SK-N-SH (cell line): Measurements from ENCODE around the gene KRT2. TPM values are rescaled to one million over a fixed set of nuclear protein-coding genes. Genes with fewer than 3 reads are reported as not detected.

Experiments used
- CTCF ChIA-PET: fragments of 300-600, 350-600 bp; formaldehyde crosslinking; extraction: SDS; loops from one replicate; lab custom pipeline; 2021; lab: Yijun Ruan, JAX
- POLR2A ChIA-PET: fragments of 350-600 bp; sonication (Branson Sonifier 250); formaldehyde crosslinking; extraction: SDS; loops from one replicate; lab custom pipeline; 2020; ENCODE audit warnings: antibody characterized with exemption, inconsistent platforms; lab: Yijun Ruan, JAX
- DNase-seq: peaks from one replicate; pipeline ENCODE4 v3.0.0; 2012
- H2AFZ ChIP-seq: fragments of 200-600 bp; sonication (generic); 2 replicates; pipeline ENCODE4 v1.8.1; 2016; ENCODE audit warnings: antibody characterized with exemption, mild to moderate bottlenecking, low read depth
- H3F3A ChIP-seq: fragments of 200-600 bp; sonication (generic); replicated peaks from 2 replicates; pipeline ENCODE3; 2016; ENCODE audit warnings: antibody characterized with exemption, mild to moderate bottlenecking; ENCODE audit not compliant: insufficient read depth
- H3K27ac ChIP-seq, 2 experiments: fragments of 200-500 bp in 1 of 2; fragments of 200-600 bp in 1 of 2; sonication (Bioruptor generic) in 1 of 2; sonication (generic), shearing (Covaris generic) in 1 of 2; 2 replicates each; pipeline versions ENCODE4 v1.5.1 to v1.6.1; 2014 to 2016; ENCODE audit warnings: low read depth in 2 of 2, inconsistent platforms in 1 of 2, low read length in 1 of 2, mild to moderate bottlenecking in 1 of 2, mixed read lengths in 1 of 2
- H3K27me3 ChIP-seq: fragments of 200-600 bp; sonication (generic), shearing (Covaris generic); 2 replicates; pipeline ENCODE4 v1.6.1; 2016; ENCODE audit warnings: mixed run types; ENCODE audit not compliant: insufficient read depth
- H3K36me3 ChIP-seq, 2 experiments: fragments of 200-500 bp in 1 of 2; fragments of 200-600 bp in 1 of 2; sonication (Bioruptor generic) in 1 of 2; sonication (generic) in 1 of 2; replicated peaks in 1 of 2; 2 replicates each; pipeline versions ENCODE3 to v1.5.1; 2014 to 2016; ENCODE audit warnings: low read length in 1 of 2, mild to moderate bottlenecking in 1 of 2; ENCODE audit not compliant: insufficient read depth in 2 of 2, control insufficient read depth in 1 of 2
- H3K4me1 ChIP-seq, 2 experiments: fragments of 200-500 bp in 1 of 2; fragments of 200-600 bp in 1 of 2; sonication (Bioruptor generic) in 1 of 2; sonication (generic), shearing (Covaris generic) in 1 of 2; 2 replicates each; pipeline versions ENCODE4 v1.5.1 to v1.6.1; 2014 to 2016; ENCODE audit warnings: low read depth in 1 of 2, low read length in 1 of 2, mixed run types in 1 of 2; ENCODE audit not compliant: insufficient read depth in 2 of 2, control insufficient read depth in 1 of 2
- H3K4me2 ChIP-seq: fragments of 200-600 bp; sonication (generic), shearing (Covaris generic); 2 replicates; pipeline ENCODE4 v1.6.1; 2017; ENCODE audit warnings: mixed run types
- H3K4me3 ChIP-seq, 2 experiments: fragments of 200-500 bp in 1 of 2; fragments of 200-600 bp in 1 of 2; sonication (Bioruptor generic) in 1 of 2; sonication (generic), shearing (Covaris generic) in 1 of 2; 2 replicates each; pipeline versions ENCODE4 v1.5.1 to v1.8.1; 2014 to 2016; ENCODE audit warnings: low read depth in 2 of 2, inconsistent platforms in 1 of 2, low read length in 1 of 2, mild to moderate bottlenecking in 1 of 2, mixed read lengths in 1 of 2, moderate library complexity in 1 of 2
- H3K79me2 ChIP-seq: fragments of 200-600 bp; sonication (generic); 2 replicates; pipeline ENCODE4 v1.8.1; 2017; ENCODE audit warnings: mild to moderate bottlenecking; ENCODE audit not compliant: insufficient read depth
- H3K9ac ChIP-seq: fragments of 200-600 bp; sonication (generic); 2 replicates; pipeline ENCODE4 v1.6.1; 2017; ENCODE audit warnings: mixed run types
- H3K9me2 ChIP-seq: fragments of 200-600 bp; sonication (generic); 2 replicates; pipeline ENCODE4 v1.6.1; 2017; ENCODE audit warnings: mixed run types
- H3K9me3 ChIP-seq: fragments of 200-600 bp; sonication (generic); 2 replicates; pipeline ENCODE4 v1.6.1; 2017; ENCODE audit warnings: mixed run types, mild to moderate bottlenecking, moderate library complexity
- H4K20me1 ChIP-seq: fragments of 200-600 bp; sonication (generic); 2 replicates; pipeline ENCODE4 v1.6.1; 2017; ENCODE audit warnings: mild to moderate bottlenecking, mixed run types; ENCODE audit not compliant: insufficient read depth
- CHD2 ChIP-seq: fragments of 150-350 bp; IDR thresholded peaks from 2 replicates; pipeline ENCODE4 v1.6.1; 2018; ENCODE audit warnings: low read length; ENCODE audit not compliant: partially characterized antibody
- ELF1 ChIP-seq: IDR thresholded peaks from 2 replicates; pipeline ENCODE4 v1.4.0; 2012
- EZH2phosphoT487 ChIP-seq: fragments of 200-600 bp; sonication (generic); IDR thresholded peaks from 2 replicates; pipeline ENCODE4 v1.6.1; 2017; ENCODE audit warnings: low read depth, mixed run types, mild to moderate bottlenecking, antibody characterized with exemption, moderate library complexity, borderline replicate concordance
- FOXJ3 ChIP-seq: sonication (generic); formaldehyde crosslinking; IDR thresholded peaks from 2 replicates; pipeline ENCODE4 v1.5.1; 2020; ENCODE audit warnings: mild to moderate bottlenecking, missing genetic modification reagents
- FOXM1 ChIP-seq: IDR thresholded peaks from 2 replicates; pipeline ENCODE4 v1.4.0; 2012; ENCODE audit warnings: low read depth, mild to moderate bottlenecking
- GATA2 ChIP-seq: sonication (generic); formaldehyde crosslinking; IDR thresholded peaks from 2 replicates; pipeline ENCODE4 v1.5.0; 2020; ENCODE audit warnings: mild to moderate bottlenecking, missing genetic modification reagents
- MEF2A ChIP-seq: IDR thresholded peaks from 2 replicates; pipeline ENCODE4 v1.4.0; 2012; ENCODE audit warnings: low read depth, borderline replicate concordance
- MXI1 ChIP-seq: IDR thresholded peaks from 2 replicates; pipeline ENCODE4 v1.6.1; 2012; ENCODE audit warnings: mild to moderate bottlenecking, low read depth, low read length, improper control_type of control experiment
- NFIC ChIP-seq: IDR thresholded peaks from 2 replicates; pipeline ENCODE4 v1.4.0; 2012; ENCODE audit warnings: borderline replicate concordance
- NRF1 ChIP-seq: IDR thresholded peaks from 2 replicates; pipeline ENCODE4 v1.6.1; 2012; ENCODE audit warnings: low read depth, mild to moderate bottlenecking, low read length
- RCOR1 ChIP-seq: fragments of 150-350 bp; IDR thresholded peaks from 2 replicates; pipeline ENCODE4 v1.6.1; 2017; ENCODE audit warnings: antibody characterized with exemption, low read length
- SMC3 ChIP-seq: IDR thresholded peaks from 2 replicates; pipeline ENCODE4 v1.6.1; 2012; ENCODE audit warnings: low read depth, low read length, improper control_type of control experiment
- TCF12 ChIP-seq: IDR thresholded peaks from 2 replicates; pipeline ENCODE4 v1.4.0; 2012
- USF1 ChIP-seq: IDR thresholded peaks from 2 replicates; pipeline ENCODE4 v1.4.0; 2012; ENCODE audit warnings: low read depth, borderline replicate concordance
- USF2 ChIP-seq: fragments of 150-350 bp; IDR thresholded peaks from 2 replicates; pipeline ENCODE4 v1.6.1; 2017; ENCODE audit warnings: antibody characterized with exemption, low read length, low read depth, borderline replicate concordance
- WGBS: methylation state at CpG from one replicate; pipeline ENCODE4 v1.1.6; 2017; ENCODE audit warnings: low lambda C conversion rate; 5-methylcytosine and 5-hydroxymethylcytosine counted together
- polyA plus RNA-seq, 3 experiments: library from polyadenylated mRNA; depleted of rRNA; stranded (reverse); fragments of >200 nt; gene quantifications; 2 replicates each; pipeline ENCODE4 v1.2.3, GENCODE V29; 2012
- TF ChIP-seq, protein P1 (sequence below): fragments of 150-350 bp; IDR thresholded peaks from 2 replicates; pipeline ENCODE4 v1.6.1; 2016; ENCODE audit warnings: mild to moderate bottlenecking, low read depth, low read length
- TF ChIP-seq, protein P2 (sequence below): IDR thresholded peaks from 2 replicates; pipeline ENCODE4 v1.4.0; 2012; ENCODE audit warnings: low read depth

KRT2 gene
- polyA plus RNA-seq, 1 of the 3 experiments (the other 2 are of a cell fraction) = not detected

- H3K4me1 ChIP-seq = no peaks in the 10 kb centered on the region
- H3K9me2 ChIP-seq = no peaks in the 10 kb centered on the region
- CTCF ChIA-PET = interaction anchor here (0.6 to 1.3 kb wide), 4 partner anchors 22 to 271 kb away, joined by 3 read pairs; no protein-coding TSS in a partner anchor
- H3F3A ChIP-seq = no peaks in the 10 kb centered on the region
- H3K4me2 ChIP-seq = no peak overlapping the region
- no peak for DNase-seq
- TF ChIP-seq CHD2 = no peak
- no peak for TF ChIP-seq FOXJ3 (CRISPR knock-in tag)
- no peak for TF ChIP-seq SMC3
- TF ChIP-seq, protein P1, sequence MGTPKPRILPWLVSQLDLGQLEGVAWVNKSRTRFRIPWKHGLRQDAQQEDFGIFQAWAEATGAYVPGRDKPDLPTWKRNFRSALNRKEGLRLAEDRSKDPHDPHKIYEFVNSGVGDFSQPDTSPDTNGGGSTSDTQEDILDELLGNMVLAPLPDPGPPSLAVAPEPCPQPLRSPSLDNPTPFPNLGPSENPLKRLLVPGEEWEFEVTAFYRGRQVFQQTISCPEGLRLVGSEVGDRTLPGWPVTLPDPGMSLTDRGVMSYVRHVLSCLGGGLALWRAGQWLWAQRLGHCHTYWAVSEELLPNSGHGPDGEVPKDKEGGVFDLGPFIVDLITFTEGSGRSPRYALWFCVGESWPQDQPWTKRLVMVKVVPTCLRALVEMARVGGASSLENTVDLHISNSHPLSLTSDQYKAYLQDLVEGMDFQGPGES = no peak
- no peak for TF ChIP-seq NRF1
- TF ChIP-seq, protein P2, sequence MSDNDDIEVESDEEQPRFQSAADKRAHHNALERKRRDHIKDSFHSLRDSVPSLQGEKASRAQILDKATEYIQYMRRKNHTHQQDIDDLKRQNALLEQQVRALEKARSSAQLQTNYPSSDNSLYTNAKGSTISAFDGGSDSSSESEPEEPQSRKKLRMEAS = no peak
- no peak for TF ChIP-seq FOXM1
- no peak for TF ChIP-seq ELF1
- H3K9ac ChIP-seq = no peak overlapping the region
- no peak overlapping the region for H2AFZ ChIP-seq
- POLR2A ChIA-PET = no interaction called here
- H4K20me1 ChIP-seq = no peaks in the 10 kb centered on the region
- H3K36me3 ChIP-seq = no peaks in the 10 kb centered on the region
- no peaks in the 10 kb centered on the region for H3K79me2 ChIP-seq
- no peaks in the 10 kb centered on the region for H3K9me3 ChIP-seq
- H3K27me3 ChIP-seq = peaks cover 58% of the 10 kb centered on the region; the same call in 1 of the 2 replicates
- 27% methylated on average over 5 of the region's 5 CpGs for WGBS
- no peak overlapping the region for H3K27ac ChIP-seq
- H3K4me3 ChIP-seq = no peak overlapping the region
These were observed 39.3 kb downstream of the KRT2 start for GRCh38 chr12:52612431-52613383.

DNA sequence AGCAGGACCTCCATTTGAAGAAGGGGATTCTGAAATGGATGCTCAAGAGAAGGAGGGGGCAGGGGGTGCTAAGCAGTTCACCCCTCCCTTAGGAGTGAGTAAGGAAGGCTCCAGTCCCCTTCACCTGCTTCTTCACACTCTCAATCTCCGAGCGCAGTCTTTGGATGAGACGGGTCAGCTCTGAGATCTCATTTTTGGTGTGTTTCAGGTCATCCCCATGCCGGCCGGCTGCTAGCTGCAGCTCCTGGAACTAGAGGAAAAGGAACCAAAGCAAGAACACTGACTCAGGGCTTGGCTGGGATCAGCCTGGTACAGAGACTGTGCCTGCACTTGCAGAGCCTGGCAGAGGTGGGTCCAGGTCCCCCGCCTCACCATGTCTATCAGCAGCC lies 40.9 kb downstream of the KRT2 start:
- peaks cover 42% of the 10 kb centered on the region; the same call in 1 of the 2 replicates for H3K27me3 ChIP-seq
- H3K9me2 ChIP-seq = no peaks in the 10 kb centered on the region
- no peak overlapping the region for H3K9ac ChIP-seq
- H4K20me1 ChIP-seq = no peaks in the 10 kb centered on the region
- CTCF ChIA-PET = interaction anchor here (1.3 to 1.6 kb wide), 3 partner anchors 28 to 268 kb away, joined by 3 to 4 read pairs (median 3); no protein-coding TSS in a partner anchor
- no peak overlapping the region for H2AFZ ChIP-seq
- no peaks in the 10 kb centered on the region for H3K9me3 ChIP-seq
- no peak for TF ChIP-seq USF2
- no peak for TF ChIP-seq MXI1
- no peak for TF ChIP-seq GATA2
- no peak for TF ChIP-seq USF1
- TF ChIP-seq RCOR1 = no peak
- TF ChIP-seq EZH2phosphoT487 = no peak
- TF ChIP-seq SMC3 = no peak
- TF ChIP-seq TCF12 = no peak
- no peak for TF ChIP-seq MEF2A
- TF ChIP-seq NFIC = no peak
- TF ChIP-seq CHD2 = no peak
- no peak for TF ChIP-seq NRF1
- TF ChIP-seq, all 33 proteins: peak for 0
- Histone ChIP-seq H3K36me3 (no peaks in the 10 kb centered on the region), H3F3A (no peaks in the 10 kb centered on the region), H3K4me1 (no peaks in the 10 kb centered on the region), H3K27ac (no peak overlapping the region), H3K4me3 (no peak overlapping the region), H3K4me2 (no peak overlapping the region), H3K79me2 (no peaks in the 10 kb centered on the region)
- 37% methylated on average over 5 of the region's 6 CpGs for WGBS
- POLR2A ChIA-PET = no interaction called here
- no peak for DNase-seq
